Measurements from ENCODE around the gene ADGRA1. TPM values are rescaled to one million over a fixed set of nuclear protein-coding genes. Genes with fewer than 3 reads are reported as not detected.

Gene ADGRA1
- total RNA-seq, 1 donor from 2014 or later = not detected

- DNase-seq (peak; percentile 14), ATAC-seq (ENCODE audit: poor library complexity) (no peak)
- intact Hi-C loops (cut with DNase I) = no loop called here
These were observed 90.8 kb downstream of the ADGRA1 start for GRCh38 chr10:133178357-133179127.

GRCh38 chr10:133179128-133179520 lies 91.4 kb downstream of the ADGRA1 start:
- intact Hi-C loops (cut with DNase I) = no loop called here
- DNase-seq = peak; percentile 29
- ATAC-seq (ENCODE audit: poor library complexity) = no peak

GRCh38 chr10:133179651-133180050 lies 91.9 kb downstream of the ADGRA1 start:
- intact Hi-C loops (cut with DNase I) = no loop called here
- no peak for DNase-seq
- no peak for ATAC-seq (ENCODE audit: poor library complexity)

DNA sequence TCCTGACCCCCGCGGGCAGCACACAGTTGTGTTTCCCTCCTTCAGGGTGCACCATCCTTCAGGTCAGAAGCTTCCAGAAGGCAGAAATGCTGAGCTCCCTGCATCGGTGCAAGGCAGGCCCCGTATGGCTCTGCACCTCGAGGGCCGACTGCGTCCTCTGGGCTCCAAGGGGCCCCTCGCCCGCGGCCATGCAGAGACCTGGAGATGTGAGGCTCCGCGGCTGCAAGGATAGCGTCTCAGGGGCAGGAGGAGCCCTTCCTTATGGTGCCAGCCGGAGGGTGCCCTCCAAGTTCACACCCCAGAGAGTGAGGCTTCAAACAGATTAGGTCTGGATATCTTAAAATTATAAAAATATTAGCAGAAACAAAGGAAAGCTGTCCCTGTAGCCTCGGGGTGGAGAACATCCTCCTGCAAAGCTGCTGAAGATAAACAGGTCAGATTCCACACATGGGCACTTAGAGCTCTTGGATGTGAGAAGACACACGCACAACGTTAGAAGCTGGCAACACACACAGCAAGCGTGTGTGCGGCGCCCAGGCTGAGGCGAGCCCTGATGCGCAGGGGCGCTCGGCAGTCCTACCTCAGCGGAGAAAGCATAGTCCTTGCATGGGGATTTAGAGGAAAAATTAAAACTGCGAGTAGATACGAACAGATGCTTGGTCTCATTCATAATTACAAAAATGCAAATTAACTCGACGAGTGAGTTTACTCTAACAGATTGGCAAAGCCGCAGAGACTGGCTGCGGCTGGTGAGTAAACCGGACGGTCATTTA lies 92.7 kb downstream of the ADGRA1 start:
- intact Hi-C loops (cut with DNase I) = no loop called here
- DNase-seq = peak; percentile 18
- no peak for ATAC-seq (ENCODE audit: poor library complexity)

GRCh38 chr10:133180965-133181639 lies 93.4 kb downstream of the ADGRA1 start:
- DNase-seq = peak; percentile 22
- no peak for ATAC-seq (ENCODE audit: poor library complexity)
- intact Hi-C loops (cut with DNase I) = no loop called here

Other genes with a start within 250 kb of the ADGRA1 start
- gene CFAP46, start 145.4 kb upstream of the ADGRA1 start, total RNA-seq = 1.9 TPM
- not detected for gene KNDC1, start 72.3 kb downstream of the ADGRA1 start, total RNA-seq
- not detected for gene UTF1, start 142.3 kb downstream of the ADGRA1 start, total RNA-seq
- 0.43 TPM for gene VENTX, start 149.9 kb downstream of the ADGRA1 start, total RNA-seq
- 2.5 TPM for gene ADAM8, start 188.9 kb downstream of the ADGRA1 start, total RNA-seq
- gene TUBGCP2, start 220.9 kb downstream of the ADGRA1 start, total RNA-seq = 38.5 TPM
- gene ZNF511, start 221.0 kb downstream of the ADGRA1 start, total RNA-seq = 44.8 TPM
- not detected for gene CALY, start 249.0 kb downstream of the ADGRA1 start, total RNA-seq

Data from Right ventricle myocardium superior (tissue), 1 donor.